HG03139 (cell line): ENCODE data around the gene RUNX1.

Experiments
- ATAC-seq: cut with Tn5 transposase; IDR thresholded peaks from one replicate; pipeline ENCODE4 v1.9.1; 2021; ENCODE audit not compliant: unreplicated experiment

The RUNX1 gene

GRCh38 chr21:35062016-35062415 is 12.9 kb upstream of the RUNX1 start:
- no peak for ATAC-seq

- ATAC-seq = no peak
These were observed 10.6 kb upstream of the RUNX1 start for GRCh38 chr21:35059742-35060141.

GRCh38 chr21:35058058-35058457 is 9.0 kb upstream of the RUNX1 start:
- ATAC-seq = no peak

GRCh38 chr21:35057428-35057827 is 8.3 kb upstream of the RUNX1 start:
- peak; percentile 81 for ATAC-seq

GRCh38 chr21:35053356-35054096 is 4.4 kb upstream of the RUNX1 start:
- no peak for ATAC-seq

- no peak for ATAC-seq
These were observed 3.7 kb upstream of the RUNX1 start for GRCh38 chr21:35052801-35053200.

- no peak for ATAC-seq
These were observed 2.3 kb upstream of the RUNX1 start for GRCh38 chr21:35051287-35051818.

- no peak for ATAC-seq
These were observed 1.5 kb upstream of the RUNX1 start for GRCh38 chr21:35050348-35051286.

GRCh38 chr21:35048183-35048601 is 910 bp downstream of the RUNX1 start:
- ATAC-seq = no peak

GRCh38 chr21:35046880-35047229 is 2.2 kb downstream of the RUNX1 start:
- no peak for ATAC-seq

- ATAC-seq = no peak
These were observed 2.9 kb downstream of the RUNX1 start for GRCh38 chr21:35046263-35046624.

- ATAC-seq = no peak
These were observed 3.4 kb downstream of the RUNX1 start for GRCh38 chr21:35045542-35046262.

- no peak for ATAC-seq
These were observed 4.1 kb downstream of the RUNX1 start for GRCh38 chr21:35044770-35045541.

- ATAC-seq = no peak
These were observed 5.0 kb downstream of the RUNX1 start for GRCh38 chr21:35044128-35044527.

- no peak for ATAC-seq
These were observed 5.6 kb downstream of the RUNX1 start for GRCh38 chr21:35043549-35043948.

- no peak for ATAC-seq
These were observed 6.3 kb downstream of the RUNX1 start for GRCh38 chr21:35042836-35043235.

GRCh38 chr21:35041881-35042280 is 7.2 kb downstream of the RUNX1 start:
- ATAC-seq = no peak

GRCh38 chr21:35041122-35041521 is 8.0 kb downstream of the RUNX1 start:
- ATAC-seq = no peak

GRCh38 chr21:35039595-35040289 is 9.4 kb downstream of the RUNX1 start:
- ATAC-seq = no peak

GRCh38 chr21:35038772-35039319 is 10.3 kb downstream of the RUNX1 start:
- ATAC-seq = no peak
